ENCODE measurements around the gene DNAJB1.

DNA sequence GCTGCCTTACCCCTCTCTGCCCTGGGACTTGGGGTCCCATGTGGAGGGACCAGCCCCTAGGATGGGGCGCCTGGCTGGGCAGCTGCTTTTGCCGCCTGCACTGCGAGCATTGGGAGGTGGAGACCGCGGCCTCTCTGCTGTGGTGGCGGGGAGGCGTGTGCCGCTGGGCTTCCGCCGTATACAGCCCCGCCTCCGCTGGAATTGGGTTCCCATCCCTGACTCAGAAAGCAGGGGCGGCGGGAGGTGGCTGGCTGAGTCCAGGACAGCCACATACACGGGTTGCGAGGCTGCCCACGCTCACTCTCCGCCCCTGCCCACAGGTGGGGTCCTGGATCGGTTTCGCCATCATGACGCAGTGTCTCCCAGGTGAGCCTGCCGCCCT, 47.1 kb upstream of the DNAJB1 start:
- TF ChIP-seq, protein P1, sequence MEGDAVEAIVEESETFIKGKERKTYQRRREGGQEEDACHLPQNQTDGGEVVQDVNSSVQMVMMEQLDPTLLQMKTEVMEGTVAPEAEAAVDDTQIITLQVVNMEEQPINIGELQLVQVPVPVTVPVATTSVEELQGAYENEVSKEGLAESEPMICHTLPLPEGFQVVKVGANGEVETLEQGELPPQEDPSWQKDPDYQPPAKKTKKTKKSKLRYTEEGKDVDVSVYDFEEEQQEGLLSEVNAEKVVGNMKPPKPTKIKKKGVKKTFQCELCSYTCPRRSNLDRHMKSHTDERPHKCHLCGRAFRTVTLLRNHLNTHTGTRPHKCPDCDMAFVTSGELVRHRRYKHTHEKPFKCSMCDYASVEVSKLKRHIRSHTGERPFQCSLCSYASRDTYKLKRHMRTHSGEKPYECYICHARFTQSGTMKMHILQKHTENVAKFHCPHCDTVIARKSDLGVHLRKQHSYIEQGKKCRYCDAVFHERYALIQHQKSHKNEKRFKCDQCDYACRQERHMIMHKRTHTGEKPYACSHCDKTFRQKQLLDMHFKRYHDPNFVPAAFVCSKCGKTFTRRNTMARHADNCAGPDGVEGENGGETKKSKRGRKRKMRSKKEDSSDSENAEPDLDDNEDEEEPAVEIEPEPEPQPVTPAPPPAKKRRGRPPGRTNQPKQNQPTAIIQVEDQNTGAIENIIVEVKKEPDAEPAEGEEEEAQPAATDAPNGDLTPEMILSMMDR (IDR thresholded peaks at IDR 0.05) = no peak
- no peak for TF ChIP-seq POLR2A (IDR thresholded peaks at IDR 0.05)
